ENCODE measurements around the gene B4GALNT2.
"Not testable (repeated sequence)": the region's sequence is repeated elsewhere in the genome, so short reads cannot be mapped to it uniquely, and the experiment has no call there.

GRCh38 chr17:49145654-49146053 is 13.1 kb downstream of the B4GALNT2 start:
- not testable (repeated sequence) for TF ChIP-seq POLR2A (IDR thresholded peaks at IDR 0.05; ENCODE audit: low read length); GATA1 (IDR thresholded peaks at IDR 0.05; ENCODE audit: low read depth, low read length)
